Measurements from ENCODE around the gene CSNK1G3. TPM values are rescaled to one million over a fixed set of nuclear protein-coding genes. Genes with fewer than 3 reads are reported as not detected.
"Not testable (repeated sequence)": the region's sequence is repeated elsewhere in the genome, so short reads cannot be mapped to it uniquely, and the experiment has no call there.

The CSNK1G3 gene
- polyA plus RNA-seq, 2 of the 4 experiments (the other 2 are of a cell fraction), result 24.0 to 50.9 TPM

DNA sequence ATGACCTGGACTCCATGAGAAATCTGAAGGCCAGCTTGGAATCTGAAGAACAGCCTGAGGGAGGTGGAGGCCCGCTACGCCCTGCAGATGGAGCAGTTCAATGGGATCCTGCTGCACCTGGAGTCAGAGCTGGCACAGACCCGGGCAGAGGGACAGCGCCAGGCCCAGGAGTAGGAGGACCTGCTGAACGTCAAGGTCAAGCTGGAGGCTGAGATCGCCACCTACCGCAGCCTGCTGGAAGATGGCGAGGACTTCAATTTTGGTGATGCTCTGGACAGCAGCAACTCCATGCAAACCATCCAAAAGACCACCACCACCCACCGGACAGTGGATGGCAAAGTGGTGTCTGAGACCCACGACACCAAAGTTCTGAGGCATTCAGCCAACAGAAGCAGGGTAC, 125.1 kb downstream of the CSNK1G3 start:
- H3K4me2 ChIP-seq; H3K4me1 ChIP-seq; H3K4me3 ChIP-seq; H3K27ac ChIP-seq; DNase-seq (ENCODE audit: low read depth in 1 of 2, low spot score in 1 of 2); ATAC-seq; CTCF ChIA-PET; H3K9me3 ChIP-seq; FAIRE-seq; POLR2A ChIA-PET: not testable (repeated sequence)
- WGBS (ENCODE audit: missing lambda C conversion rate), result 63% methylated on average over 10 of the region's 10 CpGs

DNA sequence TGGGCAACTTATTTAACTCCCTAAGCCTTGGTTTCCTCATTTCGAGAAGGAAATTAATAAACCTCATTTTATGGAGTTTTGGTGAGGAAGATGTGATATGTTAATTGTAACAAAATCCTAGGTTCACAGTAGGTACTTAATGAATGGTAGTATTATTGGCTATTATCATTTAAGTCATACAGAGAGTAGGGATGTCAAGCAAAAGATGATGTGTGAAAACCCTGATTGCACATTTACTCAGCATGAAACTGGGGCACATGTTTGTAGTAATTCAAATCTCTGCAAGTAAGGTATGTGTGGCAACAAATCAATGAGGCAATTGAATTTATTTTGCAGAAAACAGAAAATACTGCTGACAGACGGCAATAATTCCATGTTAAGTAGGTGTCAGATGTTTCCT, 127.3 kb downstream of the CSNK1G3 start:
- H3K4me1 ChIP-seq, result no peaks in the 10 kb centered on the region
- CTCF ChIA-PET, result no interaction called here
- WGBS (ENCODE audit: missing lambda C conversion rate), result 17% methylated on average over 2 of the region's 2 CpGs
- H3K9me3 ChIP-seq, result no peaks in the 10 kb centered on the region
- ATAC-seq (no peak), FAIRE-seq (no peak), DNase-seq (ENCODE audit: low read depth in 1 of 2, low spot score in 1 of 2) (no peak)
- no peak overlapping the region for H3K27ac ChIP-seq
- TF ChIP-seq FOSL2 (IDR thresholded peaks at IDR 0.05), result no peak
- no peak for TF ChIP-seq FOSL2 (CRISPR knock-in tag; IDR thresholded peaks at IDR 0.05)
- TF ChIP-seq, protein P1, sequence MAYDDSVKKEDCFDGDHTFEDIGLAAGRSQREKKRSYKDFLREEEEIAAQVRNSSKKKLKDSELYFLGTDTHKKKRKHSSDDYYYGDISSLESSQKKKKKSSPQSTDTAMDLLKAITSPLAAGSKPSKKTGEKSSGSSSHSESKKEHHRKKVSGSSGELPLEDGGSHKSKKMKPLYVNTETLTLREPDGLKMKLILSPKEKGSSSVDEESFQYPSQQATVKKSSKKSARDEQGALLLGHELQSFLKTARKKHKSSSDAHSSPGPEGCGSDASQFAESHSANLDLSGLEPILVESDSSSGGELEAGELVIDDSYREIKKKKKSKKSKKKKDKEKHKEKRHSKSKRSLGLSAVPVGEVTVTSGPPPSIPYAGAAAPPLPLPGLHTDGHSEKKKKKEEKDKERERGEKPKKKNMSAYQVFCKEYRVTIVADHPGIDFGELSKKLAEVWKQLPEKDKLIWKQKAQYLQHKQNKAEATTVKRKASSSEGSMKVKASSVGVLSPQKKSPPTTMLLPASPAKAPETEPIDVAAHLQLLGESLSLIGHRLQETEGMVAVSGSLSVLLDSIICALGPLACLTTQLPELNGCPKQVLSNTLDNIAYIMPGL (CRISPR knock-in tag; IDR thresholded peaks at IDR 0.05; ENCODE audit: borderline replicate concordance), result no peak
- no peak for TF ChIP-seq BHLHE40 (IDR thresholded peaks at IDR 0.05; ENCODE audit: low read depth, low read length)
- TF ChIP-seq CBX2 (IDR thresholded peaks at IDR 0.05; ENCODE audit: borderline replicate concordance, low read depth), result no peak
- TF ChIP-seq, protein P2, sequence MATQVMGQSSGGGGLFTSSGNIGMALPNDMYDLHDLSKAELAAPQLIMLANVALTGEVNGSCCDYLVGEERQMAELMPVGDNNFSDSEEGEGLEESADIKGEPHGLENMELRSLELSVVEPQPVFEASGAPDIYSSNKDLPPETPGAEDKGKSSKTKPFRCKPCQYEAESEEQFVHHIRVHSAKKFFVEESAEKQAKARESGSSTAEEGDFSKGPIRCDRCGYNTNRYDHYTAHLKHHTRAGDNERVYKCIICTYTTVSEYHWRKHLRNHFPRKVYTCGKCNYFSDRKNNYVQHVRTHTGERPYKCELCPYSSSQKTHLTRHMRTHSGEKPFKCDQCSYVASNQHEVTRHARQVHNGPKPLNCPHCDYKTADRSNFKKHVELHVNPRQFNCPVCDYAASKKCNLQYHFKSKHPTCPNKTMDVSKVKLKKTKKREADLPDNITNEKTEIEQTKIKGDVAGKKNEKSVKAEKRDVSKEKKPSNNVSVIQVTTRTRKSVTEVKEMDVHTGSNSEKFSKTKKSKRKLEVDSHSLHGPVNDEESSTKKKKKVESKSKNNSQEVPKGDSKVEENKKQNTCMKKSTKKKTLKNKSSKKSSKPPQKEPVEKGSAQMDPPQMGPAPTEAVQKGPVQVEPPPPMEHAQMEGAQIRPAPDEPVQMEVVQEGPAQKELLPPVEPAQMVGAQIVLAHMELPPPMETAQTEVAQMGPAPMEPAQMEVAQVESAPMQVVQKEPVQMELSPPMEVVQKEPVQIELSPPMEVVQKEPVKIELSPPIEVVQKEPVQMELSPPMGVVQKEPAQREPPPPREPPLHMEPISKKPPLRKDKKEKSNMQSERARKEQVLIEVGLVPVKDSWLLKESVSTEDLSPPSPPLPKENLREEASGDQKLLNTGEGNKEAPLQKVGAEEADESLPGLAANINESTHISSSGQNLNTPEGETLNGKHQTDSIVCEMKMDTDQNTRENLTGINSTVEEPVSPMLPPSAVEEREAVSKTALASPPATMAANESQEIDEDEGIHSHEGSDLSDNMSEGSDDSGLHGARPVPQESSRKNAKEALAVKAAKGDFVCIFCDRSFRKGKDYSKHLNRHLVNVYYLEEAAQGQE (IDR thresholded peaks at IDR 0.05), result no peak
- TF ChIP-seq HDAC2 (IDR thresholded peaks at IDR 0.05), result no peak
- POLR2A ChIA-PET, result no interaction called here
- H3K4me3 ChIP-seq, result no peak overlapping the region
- H3K4me2 ChIP-seq, result no peak overlapping the region

DNA sequence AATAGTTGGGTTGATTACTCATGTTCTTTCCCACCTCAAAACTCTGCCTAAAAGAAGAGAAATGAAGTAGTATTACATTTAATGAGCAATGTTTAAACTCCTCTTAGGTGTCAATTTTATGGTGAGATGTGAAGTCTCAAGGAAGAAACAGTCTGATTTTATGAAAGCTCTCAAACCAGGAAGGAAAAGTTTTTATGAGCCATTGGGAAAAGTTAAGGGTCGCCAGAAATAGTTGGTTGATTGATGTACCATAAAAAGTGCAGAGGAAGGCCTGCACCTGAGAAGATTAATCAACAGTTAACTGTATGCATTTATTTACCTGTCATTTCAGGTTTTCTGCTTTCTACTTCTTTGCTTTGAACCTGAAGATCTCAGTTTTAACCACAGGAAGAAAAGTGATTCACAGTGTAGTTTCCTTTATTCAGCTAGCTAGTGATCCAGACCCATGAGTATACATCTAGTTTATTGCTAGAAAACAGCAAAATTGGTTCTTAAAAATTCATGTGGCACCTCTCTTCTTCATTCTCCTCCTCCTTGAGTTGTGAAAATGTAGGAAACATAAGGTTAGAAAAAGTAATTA, 133.1 kb downstream of the CSNK1G3 start:
- WGBS (ENCODE audit: missing lambda C conversion rate), result 2% methylated on average over 1 of the region's 1 CpG
- no peak for ATAC-seq

DNA sequence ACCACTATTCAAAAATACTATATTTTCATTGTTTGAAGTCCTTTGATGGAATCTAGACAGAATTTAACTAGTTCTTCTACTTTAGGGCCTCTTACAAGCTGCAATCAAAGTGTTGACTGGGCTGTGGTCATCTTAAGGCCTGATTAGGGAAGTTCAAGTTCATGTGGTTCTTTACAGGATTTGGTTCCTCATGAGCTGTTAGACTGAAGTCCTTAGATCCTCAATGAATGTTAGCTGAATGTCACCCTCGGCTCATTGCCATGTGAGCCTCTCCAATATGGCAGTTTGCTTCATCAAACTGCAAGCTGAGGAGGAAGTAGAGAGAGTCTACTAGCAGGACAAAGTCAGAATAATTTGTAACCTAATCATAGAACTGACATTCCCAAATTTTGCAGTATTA, 135.1 kb downstream of the CSNK1G3 start:
- Histone ChIP-seq H3K27ac (no peak overlapping the region), H3K4me1 (no peaks in the 10 kb centered on the region), H3K9me3 (no peaks in the 10 kb centered on the region), H3K4me3 (no peak overlapping the region), H3K4me2 (no peak overlapping the region)
- FAIRE-seq (no peak), ATAC-seq (no peak), DNase-seq (ENCODE audit: low read depth in 1 of 2, low spot score in 1 of 2) (no peak)
- POLR2A ChIA-PET, result no interaction called here
- WGBS (ENCODE audit: missing lambda C conversion rate), result 9% methylated on average over 1 of the region's 1 CpG
- CTCF ChIA-PET, result no interaction called here
- TF ChIP-seq HOXB5 (CRISPR knock-in tag; IDR thresholded peaks at IDR 0.05) (no peak), GATA3 (IDR thresholded peaks at IDR 0.05; ENCODE audit: borderline replicate concordance) (no peak), FOSL2 (IDR thresholded peaks at IDR 0.05) (no peak), FOSL2 (CRISPR knock-in tag; IDR thresholded peaks at IDR 0.05) (no peak), CBX2 (IDR thresholded peaks at IDR 0.05; ENCODE audit: borderline replicate concordance, low read depth) (no peak), KDM5A (IDR thresholded peaks at IDR 0.05) (no peak), EP300 (IDR thresholded peaks at IDR 0.05) (no peak), RCOR1 (IDR thresholded peaks at IDR 0.05; ENCODE audit: low read depth, low read length) (no peak), ZSCAN20 (CRISPR knock-in tag; IDR thresholded peaks at IDR 0.05) (no peak), MAFK (IDR thresholded peaks at IDR 0.05; ENCODE audit: partially characterized antibody) (no peak)
- TF ChIP-seq, protein P3, sequence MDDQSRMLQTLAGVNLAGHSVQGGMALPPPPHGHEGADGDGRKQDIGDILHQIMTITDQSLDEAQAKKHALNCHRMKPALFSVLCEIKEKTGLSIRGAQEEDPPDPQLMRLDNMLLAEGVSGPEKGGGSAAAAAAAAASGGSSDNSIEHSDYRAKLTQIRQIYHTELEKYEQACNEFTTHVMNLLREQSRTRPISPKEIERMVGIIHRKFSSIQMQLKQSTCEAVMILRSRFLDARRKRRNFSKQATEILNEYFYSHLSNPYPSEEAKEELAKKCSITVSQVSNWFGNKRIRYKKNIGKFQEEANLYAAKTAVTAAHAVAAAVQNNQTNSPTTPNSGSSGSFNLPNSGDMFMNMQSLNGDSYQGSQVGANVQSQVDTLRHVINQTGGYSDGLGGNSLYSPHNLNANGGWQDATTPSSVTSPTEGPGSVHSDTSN (IDR thresholded peaks at IDR 0.05), result no peak
- TF ChIP-seq, protein P4, sequence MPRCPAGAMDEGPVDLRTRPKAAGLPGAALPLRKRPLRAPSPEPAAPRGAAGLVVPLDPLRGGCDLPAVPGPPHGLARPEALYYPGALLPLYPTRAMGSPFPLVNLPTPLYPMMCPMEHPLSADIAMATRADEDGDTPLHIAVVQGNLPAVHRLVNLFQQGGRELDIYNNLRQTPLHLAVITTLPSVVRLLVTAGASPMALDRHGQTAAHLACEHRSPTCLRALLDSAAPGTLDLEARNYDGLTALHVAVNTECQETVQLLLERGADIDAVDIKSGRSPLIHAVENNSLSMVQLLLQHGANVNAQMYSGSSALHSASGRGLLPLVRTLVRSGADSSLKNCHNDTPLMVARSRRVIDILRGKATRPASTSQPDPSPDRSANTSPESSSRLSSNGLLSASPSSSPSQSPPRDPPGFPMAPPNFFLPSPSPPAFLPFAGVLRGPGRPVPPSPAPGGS (IDR thresholded peaks at IDR 0.05), result no peak
- TF ChIP-seq, protein P5, sequence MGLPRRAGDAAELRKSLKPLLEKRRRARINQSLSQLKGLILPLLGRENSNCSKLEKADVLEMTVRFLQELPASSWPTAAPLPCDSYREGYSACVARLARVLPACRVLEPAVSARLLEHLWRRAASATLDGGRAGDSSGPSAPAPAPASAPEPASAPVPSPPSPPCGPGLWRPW (IDR thresholded peaks at IDR 0.05), result no peak

More for the DNA sequence above, 133.1 kb downstream of the CSNK1G3 start:
- Histone ChIP-seq H3K4me2 (no peak overlapping the region), H3K4me3 (no peak overlapping the region), H3K9me3 (no peaks in the 10 kb centered on the region), H3K4me1 (no peaks in the 10 kb centered on the region), H3K27ac (no peak overlapping the region)
- ChIA-PET CTCF (no interaction called here), POLR2A (no interaction called here)
- FAIRE-seq (no peak), DNase-seq (ENCODE audit: low read depth in 1 of 2, low spot score in 1 of 2) (no peak)
- no peak for TF ChIP-seq CHD2 (IDR thresholded peaks at IDR 0.05; ENCODE audit: low read length, partially characterized antibody)

All from A549 (cell line).